ENCODE measurements around the gene PHETA2. TPM values are rescaled to one million over a fixed set of nuclear protein-coding genes. Genes with fewer than 3 reads are reported as not detected.

PHETA2 gene
- 19.7 and 19.8 TPM in 2 replicates for total RNA-seq (2022)
- Bru-seq, nascent RNA, result percentile 72 among the genes with signal in this experiment
- BruChase-seq, experiment 1, labeled RNA remaining after a 2-hour chase, result percentile 84 among the genes with signal in this experiment
- percentile 64 among the genes with signal in this experiment for BruChase-seq, experiment 2, labeled RNA remaining after a 6-hour chase
- long read RNA-seq, transcript PHETA2-201 (3 exons, 2,335 nt), result major isoform, 28 of 45 reads
- long read RNA-seq, partial matches to known transcripts, result 15 of 45 reads
- long read RNA-seq, other reads (novel, unspliced or antisense), result 1 of 45 reads

- DNase-seq, result peak; percentile 71 to 79
- intact Hi-C loops (cut with micrococcal nuclease; ENCODE audit: unreplicated experiment), result loop anchor here (2.0 to 10.0 kb wide), 6 partner anchors 17 to 541 kb away; partner anchors contain the start of genes CENPM, NDUFA6, PMM1 and POLDIP3
- CTCF ChIA-PET, result no interaction called here
Observed at GRCh38 chr22:42074132-42074811, at the start of gene PHETA2. TSS of gene PHETA2 (plus strand) at chr22:42074248. CDS start at chr22:42077294, 3,046 bp downstream.

GRCh38 chr22:42025421-42025820 lies 48.6 kb upstream of the PHETA2 start:
- H3K4me1 ChIP-seq, result peaks cover 6% of the 10 kb centered on the region
- no peak overlapping the region for H3K4me3 Mint-ChIP-seq (ENCODE audit: unreplicated experiment)
- no peaks in the 10 kb centered on the region for H3K27me3 Mint-ChIP-seq (ENCODE audit: insufficient read depth, unreplicated experiment)
- no peaks in the 10 kb centered on the region for H3K9me3 ChIP-seq
- H3K27ac Mint-ChIP-seq (ENCODE audit: unreplicated experiment), result no peak overlapping the region
- no TSS peak for BruUV-seq (replicated peaks)
- H3K36me3 Mint-ChIP-seq (ENCODE audit: insufficient read depth, unreplicated experiment), result no peaks in the 10 kb centered on the region
- no peaks in the 10 kb centered on the region for H3K36me3 ChIP-seq (ENCODE audit: control insufficient read depth, insufficient read depth, low read length)
- H3K27me3 ChIP-seq (replicated peaks; ENCODE audit: control insufficient read depth, insufficient read depth, low read length), result no peaks in the 10 kb centered on the region
- intact Hi-C loops (cut with micrococcal nuclease; ENCODE audit: unreplicated experiment), result no loop called here
- ChIA-PET POLR2A (no interaction called here), CTCF (no interaction called here)
- no peak for DNase-seq
- no peaks in the 10 kb centered on the region for H3K9me3 Mint-ChIP-seq (ENCODE audit: unreplicated experiment)
- H3K4me1 Mint-ChIP-seq (ENCODE audit: low read depth, unreplicated experiment), result no peaks in the 10 kb centered on the region
- no peak overlapping the region for H3K4me3 ChIP-seq (ENCODE audit: low read depth, low read length)
- no peak for TF ChIP-seq CTCF (IDR thresholded peaks at IDR 0.05; ENCODE audit: insufficient read depth in 1 of 2, low read depth in 1 of 2, low read length in 1 of 2, severe bottlenecking in 1 of 2, unreplicated experiment in 1 of 2)

More at GRCh38 chr22:42074132-42074811, at the start of gene PHETA2:
- H3K9me3 ChIP-seq, result no peaks in the 10 kb centered on the region
- H3K4me1 Mint-ChIP-seq (ENCODE audit: low read depth, unreplicated experiment), result peaks cover 5% of the 10 kb centered on the region
- H3K36me3 ChIP-seq (ENCODE audit: control insufficient read depth, insufficient read depth, low read length), result peaks cover 1% of the 10 kb centered on the region; the same call in 1 of the 2 replicates
- H3K27me3 ChIP-seq (replicated peaks; ENCODE audit: control insufficient read depth, insufficient read depth, low read length), result no peaks in the 10 kb centered on the region
- H3K27ac Mint-ChIP-seq (ENCODE audit: unreplicated experiment), result peak within 1 kb of the TSS; percentile 83
- no TSS peak for BruUV-seq (replicated peaks)
- no peaks in the 10 kb centered on the region for H3K27me3 Mint-ChIP-seq (ENCODE audit: insufficient read depth, unreplicated experiment)
- no peaks in the 10 kb centered on the region for H3K9me3 Mint-ChIP-seq (ENCODE audit: unreplicated experiment)
- H3K4me3 ChIP-seq (ENCODE audit: low read depth, low read length), result peak within 1 kb of the TSS; percentile 83
- POLR2A ChIA-PET, result no interaction called here
- TF ChIP-seq CTCF (IDR thresholded peaks at IDR 0.05; ENCODE audit: insufficient read depth in 1 of 2, low read depth in 1 of 2, low read length in 1 of 2, severe bottlenecking in 1 of 2, unreplicated experiment in 1 of 2), result peak; percentile 50 to 69
- peak within 1 kb of the TSS; percentile 72 for H3K4me3 Mint-ChIP-seq (ENCODE audit: unreplicated experiment)
- peaks cover 36% of the 10 kb centered on the region for H3K4me1 ChIP-seq
- H3K36me3 Mint-ChIP-seq (ENCODE audit: insufficient read depth, unreplicated experiment), result peaks cover 23% of the 10 kb centered on the region

GRCh38 chr22:42026705-42027104 lies 47.3 kb upstream of the PHETA2 start:
- Histone ChIP-seq H3K4me1 (peaks cover 6% of the 10 kb centered on the region), H3K36me3 (ENCODE audit: control insufficient read depth, insufficient read depth, low read length) (no peaks in the 10 kb centered on the region), H3K27me3 (replicated peaks; ENCODE audit: control insufficient read depth, insufficient read depth, low read length) (no peaks in the 10 kb centered on the region), H3K9me3 (no peaks in the 10 kb centered on the region), H3K4me3 (ENCODE audit: low read depth, low read length) (no peak overlapping the region)
- Mint-ChIP-seq H3K4me3 (ENCODE audit: unreplicated experiment) (no peak overlapping the region), H3K36me3 (ENCODE audit: insufficient read depth, unreplicated experiment) (no peaks in the 10 kb centered on the region), H3K9me3 (ENCODE audit: unreplicated experiment) (no peaks in the 10 kb centered on the region), H3K27ac (ENCODE audit: unreplicated experiment) (no peak overlapping the region), H3K4me1 (ENCODE audit: low read depth, unreplicated experiment) (no peaks in the 10 kb centered on the region), H3K27me3 (ENCODE audit: insufficient read depth, unreplicated experiment) (no peaks in the 10 kb centered on the region)
- no peak for TF ChIP-seq CTCF (IDR thresholded peaks at IDR 0.05; ENCODE audit: insufficient read depth in 1 of 2, low read depth in 1 of 2, low read length in 1 of 2, severe bottlenecking in 1 of 2, unreplicated experiment in 1 of 2)
- ChIA-PET POLR2A (no interaction called here), CTCF (no interaction called here)
- no TSS peak for BruUV-seq (replicated peaks)
- no peak for DNase-seq
- intact Hi-C loops (cut with micrococcal nuclease; ENCODE audit: unreplicated experiment), result no loop called here
